CD4-positive, alpha-beta T cell treated with Interleukin-4 for 1 hour (primary cell): Measurements from ENCODE around the gene ARG2.

Source experiments
- DNase-seq, 2 donors: peaks; one replicate each; pipeline ENCODE4 v3.0.0-alpha.2; 2020 to 2022

ARG2 gene

GRCh38 chr14:67694791-67695393, 75.2 kb downstream of the ARG2 start:
- DNase-seq: peak; percentile 65 to 76

GRCh38 chr14:67695394-67695949, 75.8 kb downstream of the ARG2 start, which contains the start of gene RDH11:
Gene RDH11 (minus strand): TSS chr14:67695764. CDS start chr14:67695703, 61 bp downstream.
- peak; percentile 86 to 90 for DNase-seq

DNA sequence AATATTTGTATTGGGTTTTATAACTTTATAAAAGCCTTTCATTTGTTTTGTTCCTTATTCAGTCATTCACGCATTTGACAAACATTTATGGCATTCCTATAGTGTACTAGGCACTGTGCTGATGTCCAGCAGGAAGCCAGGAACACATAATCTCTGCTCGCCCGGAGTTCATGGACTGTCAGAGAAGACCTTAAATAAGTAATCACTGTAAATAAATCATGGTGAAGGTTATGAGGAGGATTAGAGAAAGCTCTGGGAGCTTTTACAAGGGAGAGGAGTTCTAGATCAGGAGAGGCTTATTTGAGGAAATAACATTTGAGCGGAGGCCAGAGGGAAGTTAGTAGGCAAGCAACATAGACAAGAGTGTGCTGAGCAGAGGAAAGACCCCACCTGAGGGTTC, 77.3 kb downstream of the ARG2 start:
- DNase-seq: no peak

- no peak for DNase-seq
Measured at GRCh38 chr14:67698179-67698578, 78.5 kb downstream of the ARG2 start.
